A549 (cell line): ENCODE results near the gene CDCA3. TPM values are rescaled to one million over a fixed set of nuclear protein-coding genes. Genes with fewer than 3 reads are reported as not detected.

ENCODE experiments used
- ATAC-seq, 2 experiments: fragments of 200-7000 bp in 1 of 2; fragments of >200 bp in 1 of 2; cut with Nextera tagmentation in 1 of 2; cut with Tn5 transposase in 1 of 2; 3 replicates each; pipeline versions ENCODE4 v1.8.0 to v1.9.1; 2018 to 2020; ENCODE audit warnings: mild to moderate bottlenecking in 1 of 2, moderate library complexity in 1 of 2
- CTCF ChIA-PET: fragments of 300-600 bp; sonication (Branson Sonifier 250); formaldehyde crosslinking; extraction: SDS; loops from one replicate; lab custom pipeline; 2021; ENCODE audit warnings: antibody characterized with exemption, inconsistent platforms; lab: Yijun Ruan, JAX
- POLR2A ChIA-PET: fragments of 350-600 bp; formaldehyde crosslinking; extraction: SDS; loops from one replicate; lab custom pipeline; 2021; ENCODE audit warnings: antibody characterized with exemption, inconsistent platforms; lab: Yijun Ruan, JAX
- DNase-seq, 2 experiments: peaks; one replicate each; pipeline versions ENCODE4 v3.0.0 to v3.0.0-alpha.2; 2011 to 2016; ENCODE audit warnings: low read depth in 1 of 2, low spot score in 1 of 2
- FAIRE-seq: peaks from 2 replicates; lab custom pipeline; 2011; peaks lifted over from hg19 to GRCh38; lab: Jason Lieb, UNC
- H3K27ac ChIP-seq, 2 experiments: fragments of >200 bp; sonication (Bioruptor Twin); formaldehyde crosslinking; 3 replicates each; pipeline ENCODE4 v1.5.1; 2016 to 2017
- H3K4me1 ChIP-seq: fragments of >200 bp; sonication (Bioruptor Twin); formaldehyde crosslinking; 3 replicates; pipeline ENCODE4 v1.6.1; 2016
- H3K4me2 ChIP-seq: fragments of >200 bp; sonication (Bioruptor Twin); formaldehyde crosslinking; 3 replicates; pipeline ENCODE4 v1.6.1; 2016
- H3K4me3 ChIP-seq: fragments of >200 bp; sonication (Bioruptor Twin); formaldehyde crosslinking; 3 replicates; pipeline ENCODE4 v1.5.1; 2016
- H3K9me3 ChIP-seq: fragments of >200 bp; sonication (Bioruptor Twin); formaldehyde crosslinking; 3 replicates; pipeline ENCODE4 v1.6.1; 2016
- CBX8 ChIP-seq: fragments of 200-600 bp; sonication (generic); IDR thresholded peaks from 2 replicates; pipeline ENCODE4 v1.6.1; 2016
- CEBPB ChIP-seq, 2 experiments: fragments of >200 bp in 1 of 2; sonication (Bioruptor Twin) in 1 of 2; formaldehyde crosslinking in 1 of 2; IDR thresholded peaks; 2 replicates each; pipeline ENCODE4 v1.6.1; 2012 to 2016
- EHMT2 ChIP-seq: fragments of 200-600 bp; sonication (generic); IDR thresholded peaks from 2 replicates; pipeline ENCODE4 v1.6.1; 2016; ENCODE audit warnings: antibody characterized with exemption, low read depth, mild to moderate bottlenecking, moderate library complexity
- ESRRA ChIP-seq: fragments of 150-350 bp; IDR thresholded peaks from 2 replicates; pipeline ENCODE4 v1.6.1; 2014; ENCODE audit warnings: mild to moderate bottlenecking, low read length, borderline replicate concordance
- FOSL2 ChIP-seq, 2 experiments: fragments of 450-650 bp in 1 of 2; fragments of >200 bp in 1 of 2; sonication (Bioruptor Twin) in 1 of 2; formaldehyde crosslinking; IDR thresholded peaks; 2 replicates each; pipeline versions ENCODE4 v1.5.0 to v1.6.1; 2016 to 2020; ENCODE audit warnings: mild to moderate bottlenecking in 1 of 2, moderate library complexity in 1 of 2
- GATA3 ChIP-seq: IDR thresholded peaks from 2 replicates; pipeline ENCODE4 v1.6.1; 2012; ENCODE audit warnings: borderline replicate concordance
- HDAC2 ChIP-seq: fragments of 200-600 bp; sonication (generic); IDR thresholded peaks from 2 replicates; pipeline ENCODE4 v1.6.1; 2016
- HOXB5 ChIP-seq: fragments of 250-450 bp; sonication (Bioruptor Pico); IDR thresholded peaks from 2 replicates; pipeline ENCODE4 v1.5.0; 2020; ENCODE audit warnings: mild to moderate bottlenecking, moderate library complexity
- MYC ChIP-seq: IDR thresholded peaks from 2 replicates; pipeline ENCODE4 v1.6.1; 2012; ENCODE audit warnings: mild to moderate bottlenecking, inconsistent platforms, low read length, improper control_type of control experiment, borderline replicate concordance
- NPAS2 ChIP-seq: fragments of 250-450 bp; sonication (Bioruptor Pico); IDR thresholded peaks from 2 replicates; pipeline ENCODE4 v1.8.0; 2022; ENCODE audit warnings: mild to moderate bottlenecking, moderate library complexity, borderline replicate concordance
- PHF8 ChIP-seq: fragments of 200-600 bp; sonication (generic); IDR thresholded peaks from 2 replicates; pipeline ENCODE4 v1.6.1; 2016; ENCODE audit warnings: low read depth, mild to moderate bottlenecking, antibody characterized with exemption, moderate library complexity, borderline replicate concordance
- POLR2A ChIP-seq: IDR thresholded peaks from 2 replicates; pipeline ENCODE4 v1.6.1; 2012; ENCODE audit warnings: mild to moderate bottlenecking, low read length
- POLR2AphosphoS2 ChIP-seq: conservative IDR thresholded peaks from 2 replicates; pipeline ENCODE4 v1.6.1; 2012; ENCODE audit warnings: low read length, improper control_type of control experiment, inconsistent platforms
- RARB ChIP-seq: fragments of 250-450 bp; sonication (Bioruptor Pico); IDR thresholded peaks from 2 replicates; pipeline ENCODE4 v1.8.0; 2021; ENCODE audit warnings: mild to moderate bottlenecking, moderate library complexity
- RNF2 ChIP-seq: fragments of 200-600 bp; sonication (generic); IDR thresholded peaks from 2 replicates; pipeline ENCODE4 v1.6.1; 2016; ENCODE audit warnings: low read depth, mild to moderate bottlenecking, antibody characterized with exemption, moderate library complexity, borderline replicate concordance
- ZC3H11A ChIP-seq: fragments of 450-650 bp; IDR thresholded peaks from 2 replicates; pipeline ENCODE4 v1.6.1; 2014; ENCODE audit warnings: antibody characterized with exemption, mild to moderate bottlenecking
- ZNF302 ChIP-seq: fragments of 250-450 bp; sonication (Bioruptor Pico); IDR thresholded peaks from 2 replicates; pipeline ENCODE4 v1.9.0; 2021; ENCODE audit warnings: inconsistent platforms, mild to moderate bottlenecking, moderate library complexity
- ZSCAN20 ChIP-seq: fragments of 250-450 bp; sonication (Bioruptor Pico); IDR thresholded peaks from 2 replicates; pipeline ENCODE4 v1.8.0; 2022; ENCODE audit warnings: mild to moderate bottlenecking, moderate library complexity
- WGBS: methylation state at CpG from one replicate; pipeline ENCODE4 v1.1.6; 2017; ENCODE audit errors: missing lambda C conversion rate; 5-methylcytosine and 5-hydroxymethylcytosine counted together
- polyA plus RNA-seq, 4 experiments: library from polyadenylated mRNA; depleted of rRNA in 3 of 4; stranded (reverse); fragments of >200 nt; fragmentation: RNase III in 1 of 4; extraction: RNeasy Plus Mini Kit Qiagen cat#74134 plus additional on column Dnase treatment in 1 of 4; gene quantifications; 2 replicates in 3 of 4; 3 replicates in 1 of 4; pipeline ENCODE4 v1.2.3, GENCODE V29; 2011 to 2017
- TF ChIP-seq, protein P1 (sequence below): fragments of 450-650 bp; IDR thresholded peaks from 2 replicates; pipeline ENCODE4 v1.6.1; 2014; ENCODE audit warnings: antibody characterized with exemption
- TF ChIP-seq, protein P2 (sequence below): fragments of 250-450 bp; sonication (Bioruptor Pico); IDR thresholded peaks from 2 replicates; pipeline ENCODE4 v1.5.0; 2021; ENCODE audit warnings: mild to moderate bottlenecking, moderate library complexity, borderline replicate concordance
- TF ChIP-seq, protein P3 (sequence below): fragments of 250-450 bp; sonication (Bioruptor Pico); IDR thresholded peaks from 2 replicates; pipeline ENCODE4 v1.5.0; 2020; ENCODE audit warnings: low read depth, mild to moderate bottlenecking, moderate library complexity

Gene CDCA3
- polyA plus RNA-seq, 2 of the 4 experiments (the other 2 are of a cell fraction) = 57.5 to 80.2 TPM

DNA sequence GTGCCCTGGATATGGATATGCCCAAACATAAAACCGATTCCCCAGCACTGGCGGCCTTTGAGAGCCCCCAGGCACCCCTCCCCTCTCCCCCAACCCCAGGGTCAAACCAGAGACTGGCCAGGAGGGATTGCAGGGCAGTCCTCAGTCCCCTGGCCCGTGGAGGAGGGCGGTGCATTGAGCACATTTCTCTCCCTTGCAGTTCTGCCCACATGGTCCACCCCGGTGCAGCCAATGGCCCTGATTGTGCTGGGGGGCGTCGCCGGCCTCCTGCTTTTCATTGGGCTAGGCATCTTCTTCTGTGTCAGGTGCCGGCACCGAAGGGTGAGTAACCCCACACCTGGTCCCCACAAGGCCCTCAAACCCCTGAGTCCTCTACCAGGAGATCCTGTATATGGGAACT lies 32.9 kb downstream of the CDCA3 start:
- no peak for ATAC-seq
- WGBS = 80% methylated on average over 10 of the region's 10 CpGs

DNA sequence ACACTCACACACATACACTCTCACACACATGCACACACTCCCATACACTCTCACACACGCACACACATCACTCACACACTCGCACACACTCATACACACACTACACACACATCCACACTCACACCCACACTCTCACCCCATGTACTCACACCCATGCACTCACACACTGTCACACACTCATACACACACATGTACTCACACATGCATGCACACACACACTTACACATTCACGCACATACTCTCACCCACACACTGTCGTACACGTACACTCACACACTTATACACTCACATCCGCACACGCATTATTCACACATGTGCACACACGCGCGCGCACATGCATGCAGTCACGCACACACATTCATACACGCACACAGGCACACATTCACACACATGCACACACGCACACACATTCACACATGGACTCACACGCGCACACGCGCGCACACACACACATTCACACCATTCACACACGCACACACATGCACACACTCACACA lies 33.4 kb downstream of the CDCA3 start:
- FAIRE-seq = no peak
- H3K27ac ChIP-seq = no peak overlapping the region
- no peaks in the 10 kb centered on the region for H3K9me3 ChIP-seq
- DNase-seq = no peak
- CTCF ChIA-PET = interaction anchor here (1.0 to 29.8 kb wide), 3 partner anchors 7 to 64 kb away, joined by 3 to 306 read pairs (median 129); partner anchors contain the start of genes GPR162, MLF2 and P3H3
- TF ChIP-seq ZNF302 (CRISPR knock-in tag) (no peak), NPAS2 (CRISPR knock-in tag) (no peak), PHF8 (no peak), HOXB5 (CRISPR knock-in tag) (no peak), FOSL2 (IDR thresholded peaks at IDR 0.05) (no peak), FOSL2 (CRISPR knock-in tag; IDR thresholded peaks at IDR 0.05) (no peak), GATA3 (no peak), RNF2 (no peak)
- TF ChIP-seq, protein P1, sequence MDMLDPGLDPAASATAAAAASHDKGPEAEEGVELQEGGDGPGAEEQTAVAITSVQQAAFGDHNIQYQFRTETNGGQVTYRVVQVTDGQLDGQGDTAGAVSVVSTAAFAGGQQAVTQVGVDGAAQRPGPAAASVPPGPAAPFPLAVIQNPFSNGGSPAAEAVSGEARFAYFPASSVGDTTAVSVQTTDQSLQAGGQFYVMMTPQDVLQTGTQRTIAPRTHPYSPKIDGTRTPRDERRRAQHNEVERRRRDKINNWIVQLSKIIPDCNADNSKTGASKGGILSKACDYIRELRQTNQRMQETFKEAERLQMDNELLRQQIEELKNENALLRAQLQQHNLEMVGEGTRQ = no peak
- TF ChIP-seq, protein P2, sequence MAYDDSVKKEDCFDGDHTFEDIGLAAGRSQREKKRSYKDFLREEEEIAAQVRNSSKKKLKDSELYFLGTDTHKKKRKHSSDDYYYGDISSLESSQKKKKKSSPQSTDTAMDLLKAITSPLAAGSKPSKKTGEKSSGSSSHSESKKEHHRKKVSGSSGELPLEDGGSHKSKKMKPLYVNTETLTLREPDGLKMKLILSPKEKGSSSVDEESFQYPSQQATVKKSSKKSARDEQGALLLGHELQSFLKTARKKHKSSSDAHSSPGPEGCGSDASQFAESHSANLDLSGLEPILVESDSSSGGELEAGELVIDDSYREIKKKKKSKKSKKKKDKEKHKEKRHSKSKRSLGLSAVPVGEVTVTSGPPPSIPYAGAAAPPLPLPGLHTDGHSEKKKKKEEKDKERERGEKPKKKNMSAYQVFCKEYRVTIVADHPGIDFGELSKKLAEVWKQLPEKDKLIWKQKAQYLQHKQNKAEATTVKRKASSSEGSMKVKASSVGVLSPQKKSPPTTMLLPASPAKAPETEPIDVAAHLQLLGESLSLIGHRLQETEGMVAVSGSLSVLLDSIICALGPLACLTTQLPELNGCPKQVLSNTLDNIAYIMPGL = no peak
- no peak for ATAC-seq
- POLR2A ChIA-PET = no interaction called here
- no peak overlapping the region for H3K4me3 ChIP-seq
- 79% methylated on average over 20 of the region's 20 CpGs for WGBS
- H3K4me1 ChIP-seq = peaks cover 12% of the 10 kb centered on the region
- H3K4me2 ChIP-seq = no peak overlapping the region

More for the DNA sequence above, 32.9 kb downstream of the CDCA3 start:
- no peak for DNase-seq
- Histone ChIP-seq H3K4me1 (peaks cover 12% of the 10 kb centered on the region), H3K4me2 (no peak overlapping the region), H3K27ac (no peak overlapping the region), H3K9me3 (no peaks in the 10 kb centered on the region), H3K4me3 (no peak overlapping the region)
- ChIA-PET CTCF (interaction anchor here (0.6 to 29.8 kb wide), 3 partner anchors 9 to 64 kb away, joined by 3 to 306 read pairs (median 3); partner anchors contain the start of gene MLF2), POLR2A (interaction anchor here (0.6 to 1.4 kb wide), 2 partner anchors 65 to 129 kb away, joined by 5 read pairs; partner anchors contain the start of genes MLF2 and ZNF384)
- FAIRE-seq = no peak
- TF ChIP-seq POLR2A = no peak
- no peak for TF ChIP-seq HDAC2
- TF ChIP-seq, protein P1 = no peak
- no peak for TF ChIP-seq POLR2AphosphoS2
- TF ChIP-seq HOXB5 (CRISPR knock-in tag) = no peak
- no peak for TF ChIP-seq RARB (CRISPR knock-in tag)
- TF ChIP-seq CBX8 = no peak
- TF ChIP-seq EHMT2 = no peak
- TF ChIP-seq ZNF302 (CRISPR knock-in tag) = no peak
- TF ChIP-seq MYC = no peak
- TF ChIP-seq ESRRA = no peak
- no peak for TF ChIP-seq ZSCAN20
- TF ChIP-seq, protein P3, sequence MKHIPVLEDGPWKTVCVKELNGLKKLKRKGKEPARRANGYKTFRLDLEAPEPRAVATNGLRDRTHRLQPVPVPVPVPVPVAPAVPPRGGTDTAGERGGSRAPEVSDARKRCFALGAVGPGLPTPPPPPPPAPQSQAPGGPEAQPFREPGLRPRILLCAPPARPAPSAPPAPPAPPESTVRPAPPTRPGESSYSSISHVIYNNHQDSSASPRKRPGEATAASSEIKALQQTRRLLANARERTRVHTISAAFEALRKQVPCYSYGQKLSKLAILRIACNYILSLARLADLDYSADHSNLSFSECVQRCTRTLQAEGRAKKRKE (CRISPR knock-in tag) = no peak
- TF ChIP-seq ZC3H11A = no peak
- TF ChIP-seq CEBPB (IDR thresholded peaks at IDR 0.05) = no peak
